HEK293T (cell line): ENCODE measurements around the gene CD81.
"Not testable (repeated sequence)": the region's sequence is repeated elsewhere in the genome, so short reads cannot be mapped to it uniquely, and the experiment has no call there.

Source experiments
- CTCF ChIA-PET: fragments of 350-600 bp; formaldehyde crosslinking; extraction: SDS; loops from one replicate; lab custom pipeline; 2021; ENCODE audit warnings: antibody characterized with exemption, inconsistent platforms; lab: Yijun Ruan, JAX
- POLR2A ChIA-PET: fragments of 350-600 bp; formaldehyde crosslinking; extraction: SDS; loops from one replicate; lab custom pipeline; 2020; ENCODE audit warnings: antibody characterized with exemption, inconsistent platforms; lab: Yijun Ruan, JAX
- DNase-seq: peaks from one replicate; pipeline ENCODE4 v3.0.0; 2012; ENCODE audit warnings: mixed read lengths; ENCODE audit errors: extremely low spot score
- ARNT ChIP-seq: fragments of 450-650 bp; IDR thresholded peaks from 2 replicates; pipeline ENCODE4 v1.6.1; 2017; ENCODE audit warnings: mild to moderate bottlenecking
- BHLHE40 ChIP-seq: fragments of 450-650 bp; IDR thresholded peaks from 2 replicates; pipeline ENCODE4 v1.6.1; 2016; ENCODE audit warnings: mild to moderate bottlenecking, moderate library complexity, borderline replicate concordance
- CTBP1 ChIP-seq: fragments of 450-650 bp; IDR thresholded peaks from 2 replicates; pipeline ENCODE4 v1.6.1; 2016; ENCODE audit warnings: borderline replicate concordance
- ELF4 ChIP-seq: fragments of 450-650 bp; IDR thresholded peaks from 2 replicates; pipeline ENCODE4 v1.6.1; 2017; ENCODE audit warnings: antibody characterized with exemption
- FOXA1 ChIP-seq: fragments of 450-650 bp; IDR thresholded peaks from 2 replicates; pipeline ENCODE4 v1.6.1; 2016; ENCODE audit warnings: mild to moderate bottlenecking
- FOXK2 ChIP-seq: fragments of 450-650 bp; IDR thresholded peaks from 2 replicates; pipeline ENCODE4 v1.6.1; 2016; ENCODE audit warnings: mild to moderate bottlenecking
- FOXM1 ChIP-seq: fragments of 450-650 bp; IDR thresholded peaks from 2 replicates; pipeline ENCODE4 v1.6.1; 2017; ENCODE audit warnings: mild to moderate bottlenecking, borderline replicate concordance
- HDGF ChIP-seq: fragments of 450-650 bp; IDR thresholded peaks from 2 replicates; pipeline ENCODE4 v1.6.1; 2017; ENCODE audit warnings: antibody characterized with exemption, borderline replicate concordance
- L3MBTL2 ChIP-seq: fragments of 450-650 bp; conservative IDR thresholded peaks from 2 replicates; pipeline ENCODE4 v1.6.1; 2016; ENCODE audit warnings: mild to moderate bottlenecking
- LEF1 ChIP-seq: fragments of 450-650 bp; IDR thresholded peaks from 2 replicates; pipeline ENCODE4 v1.6.1; 2017; ENCODE audit warnings: mild to moderate bottlenecking, borderline replicate concordance
- NFRKB ChIP-seq: fragments of 450-650 bp; IDR thresholded peaks from 2 replicates; pipeline ENCODE4 v1.6.1; 2016; ENCODE audit warnings: mild to moderate bottlenecking, moderate library complexity
- SP1 ChIP-seq: fragments of 450-650 bp; IDR thresholded peaks from 2 replicates; pipeline ENCODE4 v1.6.1; 2017
- SUZ12 ChIP-seq: fragments of 450-650 bp; IDR thresholded peaks from 2 replicates; pipeline ENCODE4 v1.6.1; 2016; ENCODE audit warnings: mild to moderate bottlenecking
- TARDBP ChIP-seq: fragments of 450-650 bp; IDR thresholded peaks from 2 replicates; pipeline ENCODE4 v1.6.1; 2016
- ZNF384 ChIP-seq: fragments of 450-650 bp; IDR thresholded peaks from 2 replicates; pipeline ENCODE4 v1.6.1; 2016
- TF ChIP-seq, protein P1 (sequence below): fragments of 450-650 bp; IDR thresholded peaks from 2 replicates; pipeline ENCODE4 v1.6.1; 2016

CD81 gene

DNA sequence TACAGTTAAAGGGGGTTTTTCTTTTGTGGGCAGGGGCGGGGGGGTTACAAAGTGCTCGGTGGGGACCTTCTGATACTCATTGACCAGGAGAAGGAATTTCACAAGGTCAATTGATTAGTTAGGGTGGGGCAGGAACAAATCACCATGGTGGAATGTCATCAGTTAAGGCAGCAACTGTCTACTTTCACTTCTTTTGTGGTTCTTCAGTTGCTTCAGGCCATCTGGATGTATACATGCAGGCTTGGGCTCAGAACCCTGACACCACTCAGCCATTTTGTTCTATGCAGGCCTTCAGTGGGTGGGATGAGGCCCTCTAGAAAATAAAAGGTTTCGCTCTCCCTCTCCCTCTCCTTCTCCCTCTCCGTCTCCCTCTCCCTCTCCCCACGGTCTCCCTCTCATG lies 45.7 kb upstream of the CD81 start:
- POLR2A ChIA-PET: no interaction called here
- TF ChIP-seq LEF1: no peak
- no peak for TF ChIP-seq SP1
- no peak for DNase-seq
- CTCF ChIA-PET: no interaction called here

DNA sequence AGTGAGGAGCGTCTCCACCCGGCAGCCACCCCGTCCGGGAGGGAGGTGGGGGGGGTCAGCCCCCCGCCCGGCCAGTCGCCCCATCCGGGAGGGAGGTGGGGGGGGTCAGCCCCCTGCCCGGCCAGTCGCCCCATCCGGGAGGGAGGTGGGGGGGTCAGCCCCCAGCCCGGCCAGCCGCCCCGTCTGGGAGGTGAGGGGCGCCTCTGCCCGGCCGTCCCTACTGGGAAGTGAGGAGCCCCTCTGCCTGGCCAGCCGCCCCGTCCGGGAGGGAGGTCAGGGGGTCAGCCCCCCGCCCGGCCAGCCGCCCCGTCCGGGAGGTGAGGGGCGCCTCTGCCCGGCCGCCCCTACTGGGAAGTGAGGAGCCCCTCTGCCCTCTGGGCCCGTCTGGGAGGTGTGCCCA lies 44.5 kb upstream of the CD81 start:
- DNase-seq, CTCF ChIA-PET, POLR2A ChIA-PET: not testable (repeated sequence)

DNA sequence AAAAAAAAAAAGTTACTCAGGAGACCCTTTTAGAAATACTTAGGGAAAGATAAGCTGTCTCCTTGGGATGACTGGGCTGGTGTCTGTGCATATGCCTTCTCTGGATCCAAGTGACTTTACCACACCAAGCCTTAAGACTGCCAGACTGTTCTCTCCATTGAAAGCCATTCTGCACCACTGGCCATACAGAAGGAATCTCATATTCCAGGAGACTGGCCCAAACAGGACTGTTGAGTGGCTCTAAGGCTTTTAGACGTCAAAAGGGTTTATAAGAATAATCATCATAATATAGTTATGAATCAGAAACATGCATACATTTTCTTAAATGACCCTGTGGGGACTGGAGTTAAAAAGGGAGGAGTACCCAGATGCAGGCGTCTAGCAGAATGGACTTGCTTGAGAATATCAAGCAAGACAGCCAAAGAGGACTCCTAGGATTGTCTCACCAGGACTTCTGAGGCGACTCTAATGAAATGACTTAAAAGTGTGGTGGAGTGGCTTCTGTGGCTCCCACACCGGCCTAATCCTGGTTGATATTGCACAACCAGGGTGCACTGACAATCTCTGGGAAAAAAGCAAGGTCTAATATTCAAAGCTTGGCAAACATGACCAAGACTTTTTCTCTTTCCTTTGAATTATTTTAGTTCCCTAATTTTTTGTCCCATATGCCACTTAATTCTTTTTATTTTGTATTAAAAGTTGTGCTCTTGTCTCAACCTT lies 43.5 kb upstream of the CD81 start:
- DNase-seq, CTCF ChIA-PET, POLR2A ChIA-PET: not testable (repeated sequence)

DNA sequence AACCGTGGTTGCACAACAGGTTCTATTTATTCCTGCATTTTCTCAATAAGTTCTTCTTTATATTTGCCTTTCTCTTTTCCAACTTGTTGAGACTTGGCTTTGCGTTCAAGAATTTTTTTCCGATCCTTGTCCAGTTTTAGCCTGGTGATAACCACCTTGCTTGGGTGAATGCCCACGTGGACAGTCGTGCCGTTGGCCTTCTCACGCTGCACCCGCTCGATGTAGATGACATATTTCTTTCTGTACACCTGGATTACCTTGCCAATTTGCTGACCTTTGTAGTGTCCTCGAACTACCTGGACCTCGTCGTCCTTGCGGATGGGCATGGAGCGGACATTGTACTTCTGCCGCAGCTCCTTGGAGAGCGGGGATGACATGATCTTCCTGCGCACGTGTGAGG lies 41.8 kb upstream of the CD81 start:
- POLR2A ChIA-PET, CTCF ChIA-PET, DNase-seq: not testable (repeated sequence)

DNA sequence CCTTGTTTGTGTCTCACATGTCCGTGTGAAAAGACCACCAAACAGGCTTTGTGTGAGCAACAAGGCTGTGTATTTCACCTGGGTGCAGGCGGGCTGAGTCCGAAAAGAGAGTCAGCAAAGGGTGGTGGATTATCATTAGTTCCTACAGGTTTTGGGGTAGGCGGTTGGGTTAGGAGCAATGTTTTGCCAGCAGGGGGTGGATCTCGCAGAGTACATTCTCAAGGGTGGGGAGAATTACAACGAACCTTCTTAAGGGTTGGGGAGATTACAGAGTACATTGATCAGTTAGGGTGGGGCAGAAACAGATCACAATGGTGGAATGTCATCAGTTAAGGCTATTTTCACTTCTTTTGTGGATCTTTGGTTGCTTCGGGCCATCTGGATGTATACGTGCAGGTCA lies 38.4 kb upstream of the CD81 start:
- POLR2A ChIA-PET, DNase-seq, CTCF ChIA-PET: not testable (repeated sequence)

DNA sequence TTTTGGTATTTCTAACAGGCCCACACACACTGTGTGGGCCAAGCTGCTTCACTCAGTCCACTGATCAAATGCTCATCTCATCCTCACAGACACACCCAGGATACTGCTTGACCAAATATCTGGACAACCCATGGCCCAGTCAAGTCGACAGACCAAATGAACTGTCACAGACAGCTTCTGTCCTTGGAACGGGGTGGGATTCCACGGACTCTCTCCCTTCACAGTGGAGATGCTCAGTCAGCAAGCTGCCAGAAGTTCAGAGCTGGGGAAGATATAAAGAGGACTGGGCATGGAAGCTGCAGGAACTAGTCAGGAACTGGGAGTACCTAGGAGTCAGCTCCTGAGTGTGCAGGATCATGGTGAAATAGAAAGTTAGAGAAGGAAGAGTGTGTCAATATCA lies 34.6 kb upstream of the CD81 start:
- ChIA-PET POLR2A (no interaction called here), CTCF (no interaction called here)
- TF ChIP-seq SUZ12: no peak
- TF ChIP-seq FOXA1: no peak
- TF ChIP-seq FOXK2: no peak
- TF ChIP-seq TARDBP: no peak
- TF ChIP-seq FOXM1: no peak
- TF ChIP-seq HDGF: no peak
- no peak for TF ChIP-seq ARNT
- no peak for TF ChIP-seq CTBP1
- TF ChIP-seq, protein P1, sequence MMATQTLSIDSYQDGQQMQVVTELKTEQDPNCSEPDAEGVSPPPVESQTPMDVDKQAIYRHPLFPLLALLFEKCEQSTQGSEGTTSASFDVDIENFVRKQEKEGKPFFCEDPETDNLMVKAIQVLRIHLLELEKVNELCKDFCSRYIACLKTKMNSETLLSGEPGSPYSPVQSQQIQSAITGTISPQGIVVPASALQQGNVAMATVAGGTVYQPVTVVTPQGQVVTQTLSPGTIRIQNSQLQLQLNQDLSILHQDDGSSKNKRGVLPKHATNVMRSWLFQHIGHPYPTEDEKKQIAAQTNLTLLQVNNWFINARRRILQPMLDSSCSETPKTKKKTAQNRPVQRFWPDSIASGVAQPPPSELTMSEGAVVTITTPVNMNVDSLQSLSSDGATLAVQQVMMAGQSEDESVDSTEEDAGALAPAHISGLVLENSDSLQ: no peak
- TF ChIP-seq BHLHE40: no peak
- no peak for TF ChIP-seq LEF1
- TF ChIP-seq ELF4: no peak
- no peak for TF ChIP-seq SP1
- TF ChIP-seq NFRKB: no peak
- no peak for DNase-seq

DNA sequence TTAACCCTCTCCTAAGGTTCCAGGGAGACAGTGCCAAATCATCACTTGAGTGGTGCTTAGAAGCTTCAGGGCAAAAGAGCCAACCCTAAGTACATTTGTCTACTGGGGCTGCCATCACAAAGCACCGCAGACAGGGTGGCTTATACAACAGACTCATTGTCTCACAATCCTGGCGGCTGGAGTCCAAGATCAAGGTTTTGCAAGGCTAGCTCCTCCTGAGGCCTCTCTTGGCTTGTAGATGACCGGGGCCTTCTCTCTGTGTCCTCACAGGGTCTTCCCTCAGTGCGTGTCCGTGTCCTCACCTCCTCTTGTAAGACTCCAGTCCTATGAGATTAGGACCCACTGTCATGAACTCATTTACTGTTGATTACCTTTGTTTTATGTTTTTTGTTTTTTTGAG lies 34.1 kb upstream of the CD81 start:
- POLR2A ChIA-PET: no interaction called here
- no peak for DNase-seq
- CTCF ChIA-PET: no interaction called here
- no peak for TF ChIP-seq CTBP1
- no peak for TF ChIP-seq ZNF384
- no peak for TF ChIP-seq TARDBP
- TF ChIP-seq ARNT: no peak
- no peak for TF ChIP-seq SP1
- no peak for TF ChIP-seq FOXK2
- TF ChIP-seq L3MBTL2: no peak

DNA sequence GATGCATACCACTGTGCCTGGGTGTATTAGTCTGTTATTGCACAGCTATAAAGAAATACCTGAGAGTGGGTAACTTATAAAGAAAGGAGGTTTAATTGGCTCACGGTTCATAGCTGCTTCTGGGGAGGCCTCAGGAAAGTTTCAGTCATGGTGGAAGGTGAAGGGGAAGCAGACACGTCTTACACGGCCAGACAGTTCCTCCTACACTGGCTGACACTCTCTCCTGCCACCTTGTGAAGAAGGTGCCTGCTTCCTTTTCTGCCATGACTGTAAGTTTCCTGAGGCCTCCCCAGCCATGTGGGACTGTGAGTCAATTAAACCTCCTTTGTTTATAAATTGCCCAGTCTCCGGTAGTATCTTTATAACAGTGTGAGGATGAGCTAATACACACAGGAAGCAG lies 33.6 kb upstream of the CD81 start:
- CTCF ChIA-PET: no interaction called here
- POLR2A ChIA-PET: no interaction called here
- TF ChIP-seq SP1 (no peak), SUZ12 (no peak), CTBP1 (no peak), NFRKB (no peak), FOXK2 (no peak), FOXA1 (no peak), ARNT (no peak), ZNF384 (no peak)
- TF ChIP-seq, protein P1: no peak
- DNase-seq: no peak

DNA sequence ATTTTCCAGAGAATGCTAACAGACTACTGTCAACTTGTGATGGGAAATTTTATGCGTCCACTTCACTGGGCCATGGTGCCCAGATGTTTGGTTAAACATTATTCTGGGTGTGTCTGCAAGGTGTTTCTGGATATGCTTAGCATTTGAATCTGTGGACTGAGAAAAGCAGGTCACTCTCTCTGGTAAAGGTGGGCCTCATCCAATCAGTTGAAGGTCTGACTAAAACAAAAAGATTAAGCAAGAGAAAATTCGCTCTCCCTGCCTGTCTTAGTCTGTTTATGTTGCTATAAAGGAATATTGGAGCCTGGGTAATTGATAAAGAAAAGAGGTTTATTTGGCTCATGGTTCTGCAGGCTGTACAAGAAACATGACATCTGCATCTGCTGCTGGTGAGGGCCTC lies 32.1 kb upstream of the CD81 start:
- DNase-seq: no peak
- POLR2A ChIA-PET: no interaction called here
- CTCF ChIA-PET: no interaction called here
- no peak for TF ChIP-seq ZNF384
- TF ChIP-seq L3MBTL2: no peak
- TF ChIP-seq ARNT: no peak
- TF ChIP-seq SP1: no peak
- TF ChIP-seq BHLHE40: no peak
